NCI-H2227 (cell line): ENCODE data around the gene RBM4B.

Experiments used
- DNase-seq: peaks from one replicate; lab custom pipeline; 2025; ENCODE audit not compliant: unreplicated experiment; lab: John Stamatoyannopoulos, UW

The RBM4B gene

DNA sequence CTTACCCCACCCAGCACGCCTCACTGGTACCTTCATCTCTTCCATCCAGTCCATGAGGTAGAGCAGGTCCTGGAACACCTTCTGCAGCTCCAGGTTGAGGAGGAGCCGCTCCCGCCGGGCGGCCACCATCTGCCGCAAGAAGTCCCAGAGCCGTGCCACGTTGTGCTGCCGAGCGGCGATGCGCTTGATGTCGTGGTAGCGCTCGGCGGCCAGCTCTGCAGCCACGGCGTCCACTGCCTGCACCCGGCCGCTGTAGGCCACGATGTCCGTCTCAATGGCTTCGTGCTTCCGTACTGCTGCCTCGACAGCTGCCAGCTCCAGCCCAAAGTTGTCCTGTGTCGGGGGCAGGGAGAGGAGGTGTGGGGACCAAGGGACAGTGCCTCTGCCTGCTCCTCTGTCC, 29.8 kb upstream of the RBM4B start:
- no peak for DNase-seq

DNA sequence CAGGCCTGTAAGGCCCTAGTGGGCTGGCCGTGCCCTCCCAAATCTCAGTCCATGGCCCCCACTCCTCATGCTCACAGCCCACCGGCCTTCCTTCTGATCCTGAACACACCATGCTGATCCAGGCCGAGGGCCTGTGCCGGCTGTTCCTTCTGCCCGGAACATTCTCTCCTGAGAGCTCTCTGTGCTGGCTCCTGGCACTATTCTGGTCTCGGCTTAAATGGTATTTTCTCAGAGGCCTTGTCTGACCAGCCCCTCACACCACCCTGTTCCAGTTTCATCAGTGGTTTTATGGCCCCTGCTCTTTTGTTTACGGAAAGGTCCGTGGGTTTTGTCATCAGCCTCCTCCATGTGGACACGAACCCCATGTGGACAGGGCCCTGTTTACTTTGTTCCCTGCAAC, 29.3 kb upstream of the RBM4B start:
- DNase-seq, result no peak

DNA sequence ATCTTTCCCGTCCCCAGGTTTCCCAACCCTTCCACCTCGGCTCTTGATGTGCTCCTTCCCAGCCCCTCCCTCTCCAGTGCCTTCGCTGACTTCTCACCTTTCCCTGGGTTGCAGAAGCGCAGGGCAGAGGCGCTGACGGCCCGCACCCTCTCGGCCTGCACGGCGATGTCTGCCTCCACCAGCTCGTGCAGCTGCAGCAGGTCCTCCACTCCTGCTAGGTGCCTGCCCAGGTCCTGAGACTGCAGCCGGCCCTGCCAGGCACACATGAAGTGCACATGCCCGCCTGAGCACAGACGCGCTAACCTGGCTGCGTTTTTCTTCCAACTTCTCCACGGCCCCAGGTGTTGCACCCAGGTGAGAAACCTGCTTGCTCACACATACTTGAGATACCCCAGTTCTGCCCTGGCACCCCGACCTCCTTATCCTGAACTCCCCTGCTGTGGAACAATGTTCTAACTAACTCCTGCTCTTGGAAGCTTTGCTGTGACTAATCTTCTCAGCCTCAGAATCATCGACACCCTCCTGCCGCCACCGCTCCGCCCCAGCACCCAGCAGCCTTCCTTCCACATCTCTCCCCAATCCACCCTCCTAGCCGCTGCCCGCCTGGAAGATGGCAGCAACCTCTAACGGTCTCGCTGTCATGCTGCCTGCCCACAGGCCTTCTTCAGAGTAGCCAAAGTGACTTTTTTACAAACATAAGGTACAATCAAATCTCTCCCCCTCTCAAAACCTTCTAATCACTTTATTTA, 28.1 kb upstream of the RBM4B start:
- no peak for DNase-seq

DNA sequence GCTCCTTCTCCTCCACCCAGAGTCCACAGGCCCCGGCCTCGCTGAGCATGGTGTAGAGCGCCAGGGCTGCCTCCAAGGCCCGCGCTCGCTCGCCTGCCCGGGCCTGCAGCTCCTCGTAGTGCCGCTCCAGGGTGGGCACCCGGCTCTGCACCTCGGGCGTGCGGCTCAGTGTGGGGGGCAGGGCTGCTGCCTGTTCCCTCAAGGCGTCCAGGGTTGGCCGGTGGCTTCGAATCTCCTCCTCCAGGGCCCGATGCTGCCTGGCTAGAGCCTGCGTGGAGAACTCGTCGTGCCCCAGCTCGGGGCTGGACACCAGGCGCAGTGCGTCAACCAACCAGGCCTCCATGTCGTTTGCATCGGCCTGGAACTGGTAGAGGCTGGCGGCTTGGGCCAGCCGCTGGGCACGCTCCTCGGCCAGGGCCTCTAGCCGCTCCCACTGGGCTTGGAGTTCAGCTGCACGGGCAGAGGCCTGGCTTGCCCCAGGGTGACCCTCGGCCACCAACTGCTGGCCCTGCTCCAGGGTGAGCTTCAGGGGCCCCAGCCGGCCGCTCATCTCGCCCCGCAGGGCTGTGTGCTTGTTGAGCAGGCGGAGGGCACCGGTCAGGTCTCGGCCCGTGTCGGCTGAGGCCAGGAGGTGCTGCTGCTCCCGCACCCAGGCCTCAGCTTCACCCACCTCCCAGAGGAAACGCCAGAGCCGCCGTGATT, 27.1 kb upstream of the RBM4B start:
- no peak for DNase-seq

DNA sequence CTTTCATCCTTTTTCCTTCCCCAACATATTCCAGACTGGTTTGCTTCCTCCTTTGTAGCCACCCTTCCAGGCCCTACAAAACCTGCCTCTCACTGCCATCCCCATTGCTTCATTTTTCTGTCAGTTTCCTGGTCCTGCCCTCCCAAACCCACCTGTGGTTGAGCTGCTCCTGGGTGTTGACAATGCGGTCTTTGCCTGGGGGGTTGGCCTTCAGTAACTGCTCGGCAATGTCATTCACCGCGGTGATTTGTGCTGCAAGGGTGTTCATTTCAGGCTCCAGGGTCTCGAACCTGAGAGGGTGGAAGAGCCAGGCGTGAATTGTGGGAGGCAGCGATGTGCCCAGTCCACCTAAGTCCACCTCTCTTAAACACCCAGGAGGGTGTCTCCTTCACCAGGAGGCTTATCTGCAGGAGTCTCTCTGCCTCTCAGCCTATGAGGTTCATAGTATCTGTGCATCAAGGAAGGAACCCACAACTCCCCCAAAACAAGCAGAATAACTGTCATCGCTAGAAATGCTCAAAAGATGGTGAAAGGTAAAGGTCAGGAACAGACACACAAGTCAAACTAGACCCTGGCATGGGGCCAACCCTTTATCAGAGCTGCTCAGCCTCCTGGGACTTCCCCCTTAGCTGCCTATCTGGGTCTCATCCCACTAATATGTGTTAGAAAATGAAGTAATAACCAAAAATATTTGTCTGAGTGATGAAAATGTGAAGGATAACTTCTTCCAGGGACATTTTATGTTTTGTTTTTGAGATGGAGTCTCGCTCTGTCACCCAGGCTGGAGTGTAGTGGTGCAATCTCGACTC, 23.9 kb upstream of the RBM4B start:
- DNase-seq, result no peak

DNA sequence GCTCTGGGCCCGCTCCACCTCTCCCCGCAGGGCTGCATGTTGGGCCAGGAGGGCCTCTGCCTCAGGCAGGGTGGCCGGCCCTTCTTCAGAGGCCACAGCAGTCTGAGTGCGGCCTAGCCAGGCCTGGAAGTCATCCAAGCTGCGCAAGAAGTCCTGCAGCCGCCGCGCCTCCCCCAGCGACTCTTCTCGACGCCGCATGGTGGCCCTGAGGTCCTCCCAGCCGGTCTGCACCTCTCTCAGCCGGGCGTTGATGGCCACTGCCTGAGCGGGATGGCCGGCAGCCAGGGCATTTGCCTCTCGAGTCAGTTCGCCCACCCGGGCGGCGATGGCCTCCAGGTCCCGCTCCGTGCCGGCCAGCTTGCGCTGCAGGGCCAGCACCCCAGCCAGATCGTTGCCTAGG, 23.1 kb upstream of the RBM4B start:
- no peak for DNase-seq

DNA sequence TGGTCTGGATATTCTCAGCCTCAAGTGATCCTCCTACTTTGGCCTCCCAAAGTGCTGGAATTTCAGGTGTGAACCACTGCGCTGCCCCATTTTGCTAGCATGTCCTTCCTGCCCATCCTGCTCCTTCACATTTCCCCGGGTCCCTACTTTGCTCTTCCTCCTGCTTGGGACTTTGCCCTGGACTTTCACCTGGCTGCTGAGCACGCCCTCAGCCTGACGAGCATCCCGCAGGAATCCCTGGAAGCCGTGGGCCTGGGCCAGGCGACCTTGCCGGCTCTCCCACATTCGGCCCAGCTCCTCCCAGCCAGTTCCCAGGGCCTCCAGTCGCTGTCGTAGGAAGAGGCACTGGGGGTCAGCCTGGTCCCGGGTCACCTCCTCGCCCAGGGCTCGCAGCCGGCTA, 22.6 kb upstream of the RBM4B start:
- no peak for DNase-seq

DNA sequence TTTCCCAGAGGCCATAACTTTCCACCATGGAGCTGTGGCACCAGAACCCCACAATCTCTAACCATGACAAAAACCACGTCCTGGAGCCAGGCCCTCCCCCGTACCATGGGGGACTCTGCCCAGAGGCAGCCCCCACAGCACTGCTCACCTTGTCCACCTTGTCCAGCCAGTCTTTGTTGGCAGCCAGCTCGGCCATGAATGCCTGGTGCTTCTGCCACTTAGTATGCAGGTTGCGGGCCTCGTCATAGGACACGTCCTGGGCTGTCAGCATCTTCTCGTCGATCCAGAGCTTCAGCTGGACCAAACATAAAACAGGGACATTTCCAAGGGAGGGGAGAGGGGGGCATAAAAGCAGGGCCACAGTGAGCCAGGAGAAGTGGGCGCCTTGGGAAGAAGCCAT, 20.8 kb upstream of the RBM4B start:
- no peak for DNase-seq

DNA sequence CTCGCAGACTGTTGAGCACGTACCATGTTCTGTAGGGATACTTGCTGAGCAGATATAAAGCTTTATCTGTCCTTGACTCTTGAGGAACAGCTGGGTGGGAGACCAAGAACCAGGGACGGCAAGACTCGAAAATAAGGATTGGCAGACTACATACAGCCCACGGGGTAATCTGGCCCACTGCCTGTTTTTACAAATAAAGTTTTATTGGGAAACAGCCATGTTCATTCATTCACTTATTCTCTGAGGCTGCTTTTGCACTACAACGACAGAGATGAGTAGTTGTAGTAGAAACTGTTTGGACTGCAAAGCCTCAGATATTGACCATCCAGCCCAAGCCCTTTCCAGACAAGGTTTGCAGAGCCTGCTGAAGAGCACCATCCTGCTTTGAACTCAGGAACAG, 20.3 kb upstream of the RBM4B start:
- no peak for DNase-seq

DNA sequence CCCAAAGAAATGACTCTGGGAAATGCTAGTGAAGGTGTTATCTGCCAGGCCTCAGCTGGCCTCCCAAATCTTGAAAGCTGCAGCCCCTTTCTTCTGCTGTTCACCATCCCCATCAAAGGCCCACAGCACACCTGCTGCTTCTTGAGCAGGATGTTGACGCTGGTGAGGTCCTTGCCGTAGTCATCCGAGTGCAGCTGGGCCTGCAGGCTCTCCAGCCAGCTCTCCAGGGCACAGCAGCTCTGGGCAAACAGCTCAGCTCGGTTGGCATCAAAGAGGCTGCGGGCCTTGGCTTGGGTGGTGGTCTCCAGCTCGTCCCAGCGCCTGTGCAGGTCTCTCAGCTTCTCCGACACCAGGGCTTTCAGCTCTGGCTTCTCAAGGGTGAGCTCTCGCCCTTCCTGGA, 18.5 kb upstream of the RBM4B start:
- no peak for DNase-seq

DNA sequence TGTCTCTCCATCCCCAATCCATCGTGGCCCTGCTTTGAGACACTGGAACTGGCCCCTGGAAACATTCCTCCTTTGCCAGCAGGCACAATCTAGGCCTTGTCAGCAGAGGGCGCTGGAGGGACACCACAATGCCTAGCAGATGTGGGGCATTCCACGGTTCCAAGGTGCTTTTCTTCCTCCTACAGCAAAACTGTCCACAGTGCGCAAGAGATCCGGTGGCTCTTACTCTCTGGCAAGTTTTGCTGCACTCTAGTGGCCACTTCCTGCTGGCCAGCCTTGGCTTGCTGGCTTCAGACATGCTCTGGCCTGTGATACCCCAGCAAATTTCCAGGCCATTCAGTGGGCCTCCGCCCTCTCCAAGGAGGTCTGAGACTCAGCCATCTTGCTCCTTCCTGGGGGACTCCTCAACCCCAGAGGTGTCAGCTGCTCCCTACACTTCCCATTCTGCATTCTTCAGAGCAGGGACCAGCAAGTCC, 17.1 kb upstream of the RBM4B start:
- peak; percentile 91 for DNase-seq

DNA sequence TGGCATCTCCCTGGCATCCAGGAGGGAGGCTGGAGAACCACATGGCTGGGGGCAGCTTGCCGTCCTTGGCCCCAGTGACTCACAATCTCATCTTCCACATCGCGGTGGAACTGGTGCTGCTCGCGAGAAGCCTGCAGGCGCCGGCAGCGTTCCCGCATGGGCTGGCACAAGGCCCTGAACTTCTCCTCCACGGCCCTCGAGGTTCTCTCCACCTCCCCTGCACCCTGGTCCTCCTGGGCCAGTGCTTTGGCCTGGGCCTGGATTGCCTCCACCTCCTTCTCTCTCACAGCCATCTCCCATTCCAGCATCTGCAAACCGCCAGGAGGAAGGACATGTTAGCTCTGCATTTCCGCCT, 16.3 kb upstream of the RBM4B start:
- DNase-seq, result no peak

DNA sequence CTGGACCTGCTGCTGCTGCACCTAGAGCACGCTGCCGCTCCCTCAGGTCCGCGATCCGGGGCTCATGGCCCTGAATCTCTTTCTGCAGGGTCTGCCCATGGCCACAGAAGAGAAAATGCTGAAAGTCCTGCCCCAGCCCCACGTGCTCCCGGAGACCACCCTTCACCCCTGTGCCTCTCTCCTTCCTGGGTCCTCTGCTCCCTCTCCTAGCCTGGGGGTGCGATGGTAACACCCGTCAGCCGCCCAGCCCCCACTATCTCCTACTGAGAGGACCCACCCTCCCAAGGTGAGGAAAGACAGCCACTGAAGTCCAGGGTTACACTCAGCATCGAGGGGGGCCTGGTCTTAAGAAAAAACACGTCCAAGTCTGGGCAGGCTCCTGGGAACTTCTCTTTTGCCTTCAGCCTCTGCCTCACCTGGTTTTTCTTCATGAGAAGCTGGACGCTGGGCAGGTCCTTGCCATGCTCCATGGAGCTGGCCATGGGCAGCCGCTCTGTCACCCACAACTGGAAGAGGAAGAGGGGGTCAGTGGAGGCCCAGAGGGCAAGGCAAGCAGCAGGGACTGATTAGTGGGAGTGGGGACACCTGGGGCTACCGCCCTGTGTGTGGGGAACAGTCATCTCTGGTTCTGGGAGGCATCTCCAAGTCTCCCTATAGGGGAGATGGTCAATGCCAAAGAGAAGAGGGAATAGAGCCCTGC, 15.8 kb upstream of the RBM4B start:
- no peak for DNase-seq

DNA sequence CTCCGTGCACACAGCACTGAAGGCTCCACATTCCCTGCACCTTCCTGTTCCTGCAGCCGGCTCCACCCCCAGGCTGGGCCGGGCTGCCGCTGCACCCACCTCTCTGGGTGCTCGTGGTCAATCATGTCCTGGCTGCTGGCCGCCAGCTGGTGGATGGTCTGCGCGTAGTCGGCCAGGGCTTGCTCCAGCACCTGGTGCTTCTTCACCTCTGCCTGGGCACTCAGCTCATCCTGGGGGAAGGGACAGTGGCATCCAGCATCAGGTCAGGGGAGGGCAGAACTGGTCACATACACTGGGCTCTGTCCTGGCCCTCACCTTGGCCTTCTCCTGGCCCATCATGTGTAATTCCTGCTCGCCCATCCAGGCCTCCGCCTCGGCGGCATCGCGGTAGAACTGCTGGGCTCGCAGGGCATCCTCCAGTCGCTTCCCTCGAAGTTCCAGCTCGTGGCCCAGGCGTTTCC, 15.2 kb upstream of the RBM4B start:
- no peak for DNase-seq

DNA sequence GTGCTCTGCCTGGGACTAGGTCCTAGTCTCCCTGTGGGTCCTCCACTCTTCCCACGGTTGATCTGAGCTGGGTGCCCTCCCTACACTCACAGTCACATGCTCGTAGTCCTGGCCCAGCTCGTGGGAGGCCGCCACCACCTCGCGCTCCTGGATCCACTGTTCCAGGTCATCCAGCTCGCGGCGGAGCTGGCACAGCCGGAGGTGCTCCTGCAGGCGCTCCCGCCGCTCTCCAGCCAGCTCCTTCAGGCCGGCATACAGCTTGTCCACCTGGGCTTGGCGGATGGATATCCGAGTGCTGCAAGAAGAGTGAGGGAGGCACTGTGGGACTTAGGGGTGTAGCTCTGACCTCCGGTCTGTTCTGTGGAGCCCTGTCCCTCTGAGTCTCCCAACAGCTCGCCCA, 14.8 kb upstream of the RBM4B start:
- DNase-seq, result no peak

DNA sequence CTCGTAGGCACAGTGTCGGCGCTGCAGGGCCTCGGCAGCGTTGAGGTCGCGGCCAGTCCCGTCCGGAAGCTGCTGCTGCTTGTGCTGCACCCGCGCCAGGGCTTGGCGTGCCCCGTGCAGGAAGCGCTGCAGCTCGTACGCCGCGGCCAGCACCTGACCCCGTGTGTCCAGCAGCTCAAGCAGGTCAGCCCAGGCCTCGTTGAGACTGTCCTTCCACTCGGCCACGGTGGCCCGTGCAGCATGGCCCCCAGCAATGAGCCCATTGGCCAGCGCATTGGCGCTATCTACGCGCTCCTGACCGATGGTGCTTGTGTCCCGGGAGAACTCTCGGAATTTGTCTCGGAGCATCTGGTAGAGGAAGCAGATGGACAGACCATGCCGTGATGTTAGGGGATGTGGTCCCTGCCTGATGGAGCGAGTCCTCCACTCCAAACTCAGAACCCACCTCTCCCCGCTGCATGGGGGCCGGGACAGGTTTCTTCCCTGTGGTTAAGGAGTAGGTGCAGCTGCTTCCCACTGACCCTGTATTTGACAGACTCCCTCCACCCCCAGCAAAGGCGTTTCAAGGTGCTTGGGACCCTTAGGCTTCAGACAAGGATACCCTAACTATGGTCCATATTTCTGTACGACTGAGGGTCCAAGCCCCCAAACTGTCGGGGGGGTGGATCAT, 13.8 kb upstream of the RBM4B start:
- no peak for DNase-seq

DNA sequence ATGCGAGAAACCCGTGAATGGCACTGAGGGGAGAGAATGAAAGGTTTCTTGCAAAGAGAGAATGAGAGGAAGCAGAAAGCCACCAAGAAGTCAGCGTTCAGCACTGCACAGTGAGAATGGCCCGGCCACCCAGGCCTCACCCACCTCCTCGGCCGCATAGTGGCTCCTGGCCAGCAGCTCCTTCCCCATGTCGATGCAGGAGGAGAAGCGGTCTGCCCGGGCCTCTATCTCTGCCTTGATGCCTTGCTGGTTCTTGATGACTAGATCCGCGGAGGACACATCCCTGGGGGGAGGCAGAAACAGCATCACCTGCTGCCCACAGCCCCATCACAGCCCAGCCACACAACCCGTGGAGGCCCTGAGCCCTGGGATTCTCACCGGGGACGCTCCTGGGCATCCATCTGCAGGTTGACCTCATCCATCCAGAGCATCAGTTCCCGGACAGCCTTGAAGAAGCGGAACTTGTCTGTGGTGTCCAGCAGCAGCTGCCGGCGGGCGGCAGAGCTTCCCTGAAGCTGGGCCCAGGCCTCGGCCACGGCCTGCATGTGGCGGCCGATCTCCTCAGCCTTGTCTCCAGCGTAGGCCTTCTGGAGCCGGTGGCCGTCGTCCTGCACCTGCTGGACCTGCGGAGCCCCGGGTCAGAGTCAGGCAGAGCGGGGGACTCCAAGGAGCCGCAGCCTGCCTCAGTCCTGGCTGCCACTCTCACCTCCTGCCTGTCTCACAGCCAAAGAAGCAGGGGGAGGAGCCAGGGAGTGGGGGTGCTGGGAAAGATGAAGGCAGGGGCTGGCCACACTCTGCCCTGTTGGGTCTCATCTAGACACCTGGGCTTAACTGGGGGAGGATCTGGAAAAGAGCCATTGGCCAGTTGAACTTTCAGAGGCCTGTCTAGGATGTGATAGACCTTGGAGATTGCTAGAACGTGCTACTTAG, 12.2 kb upstream of the RBM4B start:
- DNase-seq, result no peak

DNA sequence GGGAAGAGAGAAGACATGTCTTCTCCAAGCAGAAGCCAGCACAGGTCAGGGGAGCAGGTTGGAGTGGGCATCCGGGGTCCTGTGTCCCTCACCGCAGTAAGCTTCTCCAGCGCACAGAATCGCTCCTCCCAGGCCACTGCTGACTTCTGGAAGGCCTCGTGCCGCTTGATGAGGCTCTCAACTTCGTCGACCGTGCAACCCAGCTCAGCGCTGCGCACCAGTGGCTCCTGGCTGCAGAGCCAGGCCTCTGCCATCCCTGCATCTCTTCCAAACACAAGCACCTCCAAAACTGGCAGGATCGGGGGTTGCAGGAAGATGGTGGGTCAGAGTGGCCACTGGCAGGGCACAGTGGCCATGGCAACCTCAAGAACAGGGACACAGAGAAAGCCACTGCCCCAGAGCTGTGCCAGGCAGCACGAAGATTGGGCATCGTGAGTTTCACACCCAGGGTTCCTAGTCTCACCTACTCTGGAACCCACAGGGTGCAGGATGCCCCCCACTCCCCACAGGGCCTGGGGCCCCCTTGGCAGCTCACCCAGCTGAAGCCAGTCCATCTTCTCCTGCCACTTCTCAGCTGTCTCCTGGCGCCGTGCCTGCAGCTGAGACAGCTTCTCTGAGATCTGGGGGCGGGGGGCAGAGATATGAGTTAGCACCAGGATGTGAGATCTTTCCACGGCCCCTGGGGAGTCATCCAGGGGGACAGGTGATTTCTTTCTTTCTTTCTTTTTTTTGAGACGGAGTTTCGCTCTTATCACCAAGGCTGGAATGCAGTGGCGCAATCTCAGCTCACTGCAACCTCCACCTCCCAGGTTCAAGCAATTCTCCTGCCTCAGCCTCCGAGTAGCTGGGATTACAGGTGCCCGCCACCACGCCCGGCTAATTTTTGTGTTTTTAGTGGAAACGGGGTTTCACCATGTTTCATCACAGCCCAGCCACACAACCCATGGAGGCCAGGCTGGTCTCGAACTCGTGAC, 11.2 kb upstream of the RBM4B start:
- DNase-seq, result no peak
